NT2/D1 (cell line): ENCODE data around the gene XDH.

Experiments
- SUZ12 ChIP-seq: IDR thresholded peaks from 2 replicates; pipeline ENCODE4 v1.6.1; 2011; ENCODE audit not compliant: insufficient read length, insufficient read depth; ENCODE audit errors: extremely low read depth
- YY1 ChIP-seq: IDR thresholded peaks from 2 replicates; pipeline ENCODE4 v1.6.1; 2011; ENCODE audit not compliant: insufficient read length, insufficient read depth
- ZNF274 ChIP-seq: IDR thresholded peaks from 2 replicates; pipeline ENCODE4 v1.6.1; 2011; ENCODE audit warnings: mild to moderate bottlenecking, low read depth, low read length

DNA sequence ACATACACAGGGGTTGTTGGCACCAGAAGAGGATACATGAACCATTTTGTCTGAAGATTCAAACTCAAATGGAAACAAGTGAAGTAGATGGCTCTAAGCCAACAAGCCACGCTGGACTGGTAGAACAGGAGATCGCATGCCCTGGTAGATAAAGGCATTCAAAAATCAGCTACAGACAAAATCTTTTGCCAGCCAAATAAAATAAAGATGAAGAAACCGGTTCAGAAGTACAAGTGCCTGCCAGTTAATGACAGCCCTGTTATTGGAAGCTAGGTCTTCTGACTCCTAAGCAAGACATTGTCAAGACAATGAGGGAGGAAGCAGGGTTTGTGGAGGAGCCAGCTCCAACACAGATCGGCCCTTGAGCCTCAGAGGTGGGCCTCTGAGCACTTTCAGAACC, 128.3 kb downstream of the XDH start:
- TF ChIP-seq YY1 (no peak), SUZ12 (no peak), ZNF274 (no peak)
